Measurements from ENCODE around the gene C6orf141. TPM values are rescaled to one million over a fixed set of nuclear protein-coding genes. Genes with fewer than 3 reads are reported as not detected.

Gene C6orf141
- total and polyA plus RNA-seq, 4 donors = 0.14 to 0.84 (median 0.38) TPM

GRCh38 chr6:49516147-49516505 lies 34.3 kb upstream of the C6orf141 start:
- no peak overlapping the region for H3K4me3 ChIP-seq (ENCODE audit: low read depth in 1 of 3, low read length in 3 of 3)
- H3K4me1 ChIP-seq (ENCODE audit: control insufficient read depth in 4 of 4, insufficient read depth in 4 of 4, low read length in 3 of 4) = peaks cover 0 to 22% (median 20%) of the 10 kb centered on the region in 4 donors
- H3K9ac ChIP-seq (ENCODE audit: low read depth in 1 of 2, low read length in 2 of 2) = no peak overlapping the region
- 83% methylated on average over 4 of the region's 4 CpGs for WGBS
- no peaks in the 10 kb centered on the region for H3K27me3 ChIP-seq (ENCODE audit: control insufficient read depth in 4 of 4, insufficient read depth in 4 of 4, low read length in 3 of 4)
- H3K9me3 ChIP-seq (ENCODE audit: control insufficient read depth in 4 of 4, low read length in 3 of 4) = no peaks in the 10 kb centered on the region
- TF ChIP-seq TAF1 (conservative IDR thresholded peaks at IDR 0.05) = no peak
- no peak for TF ChIP-seq SP1 (IDR thresholded peaks at IDR 0.05)
- TF ChIP-seq JUND (IDR thresholded peaks at IDR 0.05) = no peak
- H3K27ac ChIP-seq (ENCODE audit: low read depth in 1 of 2, low read length in 2 of 2) = no peak overlapping the region
- H3K36me3 ChIP-seq (ENCODE audit: control insufficient read depth in 4 of 4, insufficient read depth in 3 of 4, low read depth in 1 of 4, low read length in 3 of 4) = no peaks in the 10 kb centered on the region
- DNase-seq (ENCODE audit: low spot score) = no peak

DNA sequence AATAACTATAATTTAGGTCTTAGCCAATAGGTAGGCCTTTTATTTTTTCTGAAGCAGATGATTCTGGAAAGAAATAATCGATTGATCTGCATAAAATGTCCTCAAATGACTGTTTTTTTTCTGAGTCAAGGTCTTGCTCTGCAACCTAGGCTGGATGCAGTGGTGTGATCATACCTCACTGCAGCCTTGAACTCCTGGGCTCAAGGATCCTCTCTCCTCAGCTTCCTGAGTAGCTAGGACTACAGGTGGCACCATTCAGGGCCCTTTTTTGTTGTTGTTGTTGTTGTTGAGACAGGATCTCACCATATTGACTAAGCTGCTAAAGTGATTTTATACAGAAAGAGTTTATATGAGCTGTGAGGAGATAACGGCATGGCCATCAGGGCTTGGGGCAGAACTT lies 32.5 kb upstream of the C6orf141 start:
- Histone ChIP-seq H3K4me1 (ENCODE audit: control insufficient read depth in 4 of 4, insufficient read depth in 4 of 4, low read length in 3 of 4) (peaks cover 2 to 30% (median 25%) of the 10 kb centered on the region in 4 donors), H3K9me3 (ENCODE audit: control insufficient read depth in 4 of 4, low read length in 3 of 4) (no peaks in the 10 kb centered on the region), H3K9ac (ENCODE audit: low read depth in 1 of 2, low read length in 2 of 2) (no peak overlapping the region), H3K27ac (ENCODE audit: low read depth in 1 of 2, low read length in 2 of 2) (no peak overlapping the region), H3K36me3 (ENCODE audit: control insufficient read depth in 4 of 4, insufficient read depth in 3 of 4, low read depth in 1 of 4, low read length in 3 of 4) (no peaks in the 10 kb centered on the region), H3K27me3 (ENCODE audit: control insufficient read depth in 4 of 4, insufficient read depth in 4 of 4, low read length in 3 of 4) (no peaks in the 10 kb centered on the region), H3K4me3 (ENCODE audit: low read depth in 1 of 3, low read length in 3 of 3) (no peak overlapping the region)
- WGBS = 88% methylated on average over 2 of the region's 2 CpGs
- no peak for DNase-seq (ENCODE audit: low spot score)
- TF ChIP-seq ZBTB33 (IDR thresholded peaks at IDR 0.05) = no peak
- no peak for TF ChIP-seq FOXA1 (IDR thresholded peaks at IDR 0.05)
- no peak for TF ChIP-seq CTCF (IDR thresholded peaks at IDR 0.05; ENCODE audit: low read depth, low read length, missing input control)
- TF ChIP-seq HNF4G (IDR thresholded peaks at IDR 0.05) = no peak
- no peak for TF ChIP-seq REST (IDR thresholded peaks at IDR 0.05)
- TF ChIP-seq, protein P1, sequence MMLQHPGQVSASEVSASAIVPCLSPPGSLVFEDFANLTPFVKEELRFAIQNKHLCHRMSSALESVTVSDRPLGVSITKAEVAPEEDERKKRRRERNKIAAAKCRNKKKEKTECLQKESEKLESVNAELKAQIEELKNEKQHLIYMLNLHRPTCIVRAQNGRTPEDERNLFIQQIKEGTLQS (IDR thresholded peaks at IDR 0.05) = no peak
- no peak for TF ChIP-seq YY1 (IDR thresholded peaks at IDR 0.05)
- TF ChIP-seq JUND (IDR thresholded peaks at IDR 0.05) = no peak
- TF ChIP-seq RXRA (IDR thresholded peaks at IDR 0.05) = no peak

DNA sequence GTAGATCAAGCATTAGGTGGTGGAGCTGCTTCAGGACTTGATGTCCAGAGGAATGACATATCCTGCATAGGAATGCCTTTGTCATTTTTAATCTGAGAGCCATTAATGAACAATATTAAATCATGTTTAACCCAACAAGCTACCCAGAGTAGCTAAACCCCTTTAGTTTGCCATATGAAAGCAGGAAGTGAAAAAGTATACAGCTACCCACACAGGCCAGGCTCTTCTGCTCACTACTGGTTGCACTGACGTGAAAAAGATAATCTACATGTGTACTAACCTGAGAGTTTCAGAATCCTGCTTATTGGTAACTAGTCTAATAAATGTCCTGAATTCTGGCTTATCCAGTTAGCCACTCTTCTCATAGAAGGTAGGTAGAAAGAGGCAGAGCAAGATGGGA lies 30.8 kb upstream of the C6orf141 start:
- 84% methylated on average over 1 of the region's 1 CpG for WGBS
- Histone ChIP-seq H3K9me3 (ENCODE audit: control insufficient read depth in 4 of 4, low read length in 3 of 4) (no peaks in the 10 kb centered on the region), H3K36me3 (ENCODE audit: control insufficient read depth in 4 of 4, insufficient read depth in 3 of 4, low read depth in 1 of 4, low read length in 3 of 4) (no peaks in the 10 kb centered on the region), H3K27me3 (ENCODE audit: control insufficient read depth in 4 of 4, insufficient read depth in 4 of 4, low read length in 3 of 4) (no peaks in the 10 kb centered on the region), H3K27ac (ENCODE audit: low read depth in 1 of 2, low read length in 2 of 2) (no peak overlapping the region), H3K4me1 (ENCODE audit: control insufficient read depth in 4 of 4, insufficient read depth in 4 of 4, low read length in 3 of 4) (peaks cover 5 to 33% (median 28%) of the 10 kb centered on the region in 4 donors), H3K9ac (ENCODE audit: low read depth in 1 of 2, low read length in 2 of 2) (no peak overlapping the region), H3K4me3 (ENCODE audit: low read depth in 1 of 3, low read length in 3 of 3) (no peak overlapping the region)
- no peak for TF ChIP-seq ZBTB33 (IDR thresholded peaks at IDR 0.05)
- no peak for TF ChIP-seq NR2F2 (IDR thresholded peaks at IDR 0.05)
- no peak for TF ChIP-seq HNF4A (conservative IDR thresholded peaks at IDR 0.05)
- TF ChIP-seq GABPA (IDR thresholded peaks at IDR 0.05 in 1 of 2, conservative IDR thresholded peaks at IDR 0.05 in 1 of 2) = no peak
- no peak for TF ChIP-seq YY1 (IDR thresholded peaks at IDR 0.05)
- no peak for TF ChIP-seq REST (IDR thresholded peaks at IDR 0.05)
- no peak for TF ChIP-seq JUND (IDR thresholded peaks at IDR 0.05)
- TF ChIP-seq RXRA (IDR thresholded peaks at IDR 0.05) = no peak
- TF ChIP-seq SP1 (IDR thresholded peaks at IDR 0.05) = no peak
- no peak for DNase-seq (ENCODE audit: low spot score)

All from liver (tissue), 9 donors.